K562 (cell line): ENCODE data around the gene AFF3. TPM values are rescaled to one million over a fixed set of nuclear protein-coding genes. Genes with fewer than 3 reads are reported as not detected.

Experiments used
- ARID1B ChIP-seq: fragments of 450-650 bp; IDR thresholded peaks from 2 replicates; pipeline ENCODE4 v1.6.1; 2016; ENCODE audit warnings: antibody characterized with exemption, mild to moderate bottlenecking, inconsistent platforms
- CEBPB ChIP-seq: fragments of 450-650 bp; IDR thresholded peaks from 2 replicates; pipeline ENCODE4 v1.6.1; 2016; ENCODE audit warnings: missing genetic modification characterization, missing compliant biosample characterization
- EP300 ChIP-seq: IDR thresholded peaks from 2 replicates; pipeline ENCODE4 v1.6.1; 2012; ENCODE audit warnings: low read length, improper control_type of control experiment
- PCBP2 ChIP-seq: fragments of 200-400 bp; formaldehyde crosslinking; IDR thresholded peaks from 2 replicates; pipeline ENCODE4 v1.6.1; 2018; ENCODE audit warnings: low read length, low read depth, mild to moderate bottlenecking, moderate library complexity; ENCODE audit not compliant: poor library complexity, severe bottlenecking
- RBM25 ChIP-seq: fragments of 200-400 bp; formaldehyde crosslinking; IDR thresholded peaks from 2 replicates; pipeline ENCODE4 v1.6.1; 2018; ENCODE audit warnings: low read length, low read depth, moderate library complexity; ENCODE audit not compliant: severe bottlenecking
- SMAD4 ChIP-seq: fragments of 250-450 bp; sonication (Bioruptor Pico); conservative IDR thresholded peaks from 2 replicates; pipeline ENCODE4 v1.8.0; 2021; ENCODE audit warnings: inconsistent platforms, mild to moderate bottlenecking, moderate library complexity
- SP2 ChIP-seq: IDR thresholded peaks from 2 replicates; pipeline ENCODE4 v1.6.1; 2011; ENCODE audit warnings: mild to moderate bottlenecking, low read depth, low read length, moderate library complexity; ENCODE audit not compliant: poor library complexity, severe bottlenecking; ENCODE audit errors: extremely low read depth
- TEAD4 ChIP-seq, 2 experiments: sonication (generic) in 1 of 2; formaldehyde crosslinking in 1 of 2; IDR thresholded peaks; 2 replicates each; pipeline versions ENCODE4 v1.6.1 to v1.8.0; 2012 to 2022; ENCODE audit warnings: borderline replicate concordance in 1 of 2, inconsistent platforms in 1 of 2, low read length in 1 of 2, mild to moderate bottlenecking in 1 of 2, missing genetic modification reagents in 1 of 2
- ZC3H11A ChIP-seq: IDR thresholded peaks from 2 replicates; pipeline ENCODE4 v1.6.1; 2012; ENCODE audit warnings: low read depth, low read length, improper control_type of control experiment
- ZNF133 ChIP-seq: fragments of 250-450 bp; sonication (Bioruptor Pico); IDR thresholded peaks from 2 replicates; pipeline ENCODE4 v1.4.0; 2020; ENCODE audit warnings: mild to moderate bottlenecking
- ZNF311 ChIP-seq: fragments of 250-450 bp; sonication (Bioruptor Pico); IDR thresholded peaks from 2 replicates; pipeline ENCODE4 v1.4.0; 2020; ENCODE audit warnings: mild to moderate bottlenecking, moderate library complexity
- polyA plus RNA-seq, 8 experiments: library from polyadenylated mRNA; depleted of rRNA in 4 of 8; stranded (reverse) in 5 of 8; unstranded in 3 of 8; fragments of >200 nt; fragmentation: Nextera tagmentation in 2 of 8; fragmentation: Illumina TruSeq in 1 of 8; extraction: Ambion mirVana in 2 of 8; extraction: Trizol in 1 of 8; gene quantifications; 2 replicates each; pipeline versions ENCODE4 v1.2.1 to v1.2.3, GENCODE V29; 2011 to 2014; ENCODE audit warnings: inconsistent platforms in 1 of 8, missing spikeins in 1 of 8
- total RNA-seq, 7 experiments: library from RNA; depleted of rRNA in 6 of 7; stranded (reverse); fragments of >200 nt in 6 of 7; fragmentation: Illumina TruSeq in 2 of 7; extraction: Trizol in 2 of 7; gene quantifications; 2 replicates each; pipeline versions ENCODE4 v1.2.1 to v1.2.3, GENCODE V29; 2011 to 2021; ENCODE audit warnings: low replicate concordance in 1 of 7
- TF ChIP-seq, protein P1 (sequence below): sonication (generic); formaldehyde crosslinking; IDR thresholded peaks from 2 replicates; pipeline ENCODE4 v1.8.0; 2022; ENCODE audit warnings: mild to moderate bottlenecking, missing genetic modification reagents, borderline replicate concordance
- TF ChIP-seq, protein P2 (sequence below), 3 experiments: IDR thresholded peaks in 2 of 3; conservative IDR thresholded peaks in 1 of 3; 2 replicates each; pipeline ENCODE4 v1.5.1; 2011 to 2012; ENCODE audit warnings: low read length in 3 of 3, mild to moderate bottlenecking in 3 of 3, control low read depth in 2 of 3, improper control_type of control experiment in 1 of 3, inconsistent platforms in 1 of 3, low read depth in 1 of 3, mixed read lengths in 1 of 3, moderate library complexity in 1 of 3; ENCODE audit not compliant: insufficient read depth in 2 of 3
- TF ChIP-seq, protein P3 (sequence below): fragments of 250-450 bp; sonication (Bioruptor Pico); IDR thresholded peaks from 2 replicates; pipeline ENCODE4 v1.8.0; 2022; ENCODE audit warnings: moderate library complexity, mild to moderate bottlenecking, inconsistent platforms
- TF ChIP-seq, protein P4 (sequence below): sonication (generic); formaldehyde crosslinking; IDR thresholded peaks from 2 replicates; pipeline ENCODE4 v1.8.0; 2022; ENCODE audit warnings: mild to moderate bottlenecking, missing genetic modification reagents
- TF ChIP-seq, protein P5 (sequence below): fragments of 450-650 bp; formaldehyde crosslinking; IDR thresholded peaks from 2 replicates; pipeline ENCODE4 v1.4.0; 2022; ENCODE audit warnings: missing genetic modification characterization
- TF ChIP-seq, protein P6 (sequence below), 2 experiments: fragments of 450-650 bp in 1 of 2; sonication (generic) in 1 of 2; formaldehyde crosslinking in 1 of 2; IDR thresholded peaks in 1 of 2; conservative IDR thresholded peaks in 1 of 2; 2 replicates each; pipeline versions ENCODE4 v1.6.1 to v1.8.1; 2016 to 2023; ENCODE audit warnings: mild to moderate bottlenecking in 2 of 2, moderate library complexity in 2 of 2, inconsistent platforms in 1 of 2, missing genetic modification reagents in 1 of 2

The AFF3 gene
- total and polyA plus RNA-seq, 9 of the 15 experiments (the other 6 are each of a cell fraction or from before 2014, with no cell fraction given), result 0.02 to 0.11 TPM; not detected in 7

DNA sequence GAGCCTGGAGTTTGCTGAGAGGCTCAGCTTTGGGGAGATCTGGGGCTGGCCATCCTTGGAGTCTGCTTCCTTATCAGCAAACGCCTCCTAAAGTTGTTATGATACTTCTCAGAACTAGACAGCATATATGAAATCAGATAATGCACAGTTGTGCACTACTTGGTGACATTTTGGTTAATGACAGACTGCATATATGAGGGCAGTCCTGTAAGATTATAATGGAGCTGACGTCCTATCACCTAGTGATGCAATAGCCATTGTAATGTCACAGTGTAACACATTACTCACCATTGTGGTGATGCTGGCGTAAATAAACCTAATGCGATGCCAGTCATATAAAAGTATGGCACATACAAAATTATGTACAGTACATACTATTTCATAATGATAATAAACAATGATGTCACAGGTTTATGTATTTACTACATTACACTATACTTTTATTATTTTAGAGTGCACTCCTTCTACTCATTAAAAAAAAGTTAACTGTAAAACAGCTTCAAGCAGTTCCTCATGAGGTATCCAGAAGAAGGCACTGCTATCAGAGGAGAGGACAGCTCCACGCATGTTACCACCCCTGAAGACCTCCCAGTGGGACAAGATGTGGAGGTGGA is 354.5 kb downstream of the AFF3 start (continued):
- TF ChIP-seq, protein P1, sequence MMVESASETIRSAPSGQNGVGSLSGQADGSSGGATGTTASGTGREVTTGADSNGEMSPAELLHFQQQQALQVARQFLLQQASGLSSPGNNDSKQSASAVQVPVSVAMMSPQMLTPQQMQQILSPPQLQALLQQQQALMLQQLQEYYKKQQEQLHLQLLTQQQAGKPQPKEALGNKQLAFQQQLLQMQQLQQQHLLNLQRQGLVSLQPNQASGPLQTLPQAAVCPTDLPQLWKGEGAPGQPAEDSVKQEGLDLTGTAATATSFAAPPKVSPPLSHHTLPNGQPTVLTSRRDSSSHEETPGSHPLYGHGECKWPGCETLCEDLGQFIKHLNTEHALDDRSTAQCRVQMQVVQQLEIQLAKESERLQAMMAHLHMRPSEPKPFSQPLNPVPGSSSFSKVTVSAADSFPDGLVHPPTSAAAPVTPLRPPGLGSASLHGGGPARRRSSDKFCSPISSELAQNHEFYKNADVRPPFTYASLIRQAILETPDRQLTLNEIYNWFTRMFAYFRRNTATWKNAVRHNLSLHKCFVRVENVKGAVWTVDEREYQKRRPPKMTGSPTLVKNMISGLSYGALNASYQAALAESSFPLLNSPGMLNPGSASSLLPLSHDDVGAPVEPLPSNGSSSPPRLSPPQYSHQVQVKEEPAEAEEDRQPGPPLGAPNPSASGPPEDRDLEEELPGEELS (CRISPR knock-in tag), result no peak
- TF ChIP-seq, protein P2, sequence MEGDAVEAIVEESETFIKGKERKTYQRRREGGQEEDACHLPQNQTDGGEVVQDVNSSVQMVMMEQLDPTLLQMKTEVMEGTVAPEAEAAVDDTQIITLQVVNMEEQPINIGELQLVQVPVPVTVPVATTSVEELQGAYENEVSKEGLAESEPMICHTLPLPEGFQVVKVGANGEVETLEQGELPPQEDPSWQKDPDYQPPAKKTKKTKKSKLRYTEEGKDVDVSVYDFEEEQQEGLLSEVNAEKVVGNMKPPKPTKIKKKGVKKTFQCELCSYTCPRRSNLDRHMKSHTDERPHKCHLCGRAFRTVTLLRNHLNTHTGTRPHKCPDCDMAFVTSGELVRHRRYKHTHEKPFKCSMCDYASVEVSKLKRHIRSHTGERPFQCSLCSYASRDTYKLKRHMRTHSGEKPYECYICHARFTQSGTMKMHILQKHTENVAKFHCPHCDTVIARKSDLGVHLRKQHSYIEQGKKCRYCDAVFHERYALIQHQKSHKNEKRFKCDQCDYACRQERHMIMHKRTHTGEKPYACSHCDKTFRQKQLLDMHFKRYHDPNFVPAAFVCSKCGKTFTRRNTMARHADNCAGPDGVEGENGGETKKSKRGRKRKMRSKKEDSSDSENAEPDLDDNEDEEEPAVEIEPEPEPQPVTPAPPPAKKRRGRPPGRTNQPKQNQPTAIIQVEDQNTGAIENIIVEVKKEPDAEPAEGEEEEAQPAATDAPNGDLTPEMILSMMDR (IDR thresholded peaks at IDR 0.05 in 2 of 3, conservative IDR thresholded peaks at IDR 0.05 in 1 of 3; ENCODE audit: insufficient read depth in 2 of 3, low read depth in 1 of 3, low read length in 3 of 3), result no peak
- no peak for TF ChIP-seq ZNF311
- no peak for TF ChIP-seq ZC3H11A
- TF ChIP-seq SMAD4 (CRISPR knock-in tag), result peak; percentile 72
- TF ChIP-seq, protein P3, sequence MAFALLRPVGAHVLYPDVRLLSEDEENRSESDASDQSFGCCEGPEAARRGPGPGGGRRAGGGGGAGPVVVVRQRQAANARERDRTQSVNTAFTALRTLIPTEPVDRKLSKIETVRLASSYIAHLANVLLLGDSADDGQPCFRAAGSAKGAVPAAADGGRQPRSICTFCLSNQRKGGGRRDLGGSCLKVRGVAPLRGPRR (CRISPR knock-in tag), result no peak
- TF ChIP-seq RBM25, result no peak
- TF ChIP-seq ARID1B, result peak; percentile 47; the same call in 1 of the 2 replicates
- peak; percentile 92 for TF ChIP-seq CEBPB (tag)
- TF ChIP-seq SP2, result no peak
- peak; percentile 65; the same call in 1 of the 2 replicates for TF ChIP-seq TEAD4 (IDR thresholded peaks at IDR 0.05; ENCODE audit: low read length)
- TF ChIP-seq TEAD4 (CRISPR knock-in tag; IDR thresholded peaks at IDR 0.05; ENCODE audit: borderline replicate concordance), result no peak
- TF ChIP-seq, protein P4, sequence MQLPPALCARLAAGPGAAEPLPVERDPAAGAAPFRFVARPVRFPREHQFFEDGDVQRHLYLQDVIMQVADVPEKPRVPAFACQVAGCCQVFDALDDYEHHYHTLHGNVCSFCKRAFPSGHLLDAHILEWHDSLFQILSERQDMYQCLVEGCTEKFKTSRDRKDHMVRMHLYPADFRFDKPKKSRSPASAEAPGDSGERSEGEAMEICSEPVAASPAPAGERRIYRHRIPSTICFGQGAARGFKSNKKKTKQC (CRISPR knock-in tag), result no peak
- TF ChIP-seq EP300, result 0 out of 2 replicates have a peak, but pooled peaks have one; percentile 11
- TF ChIP-seq, protein P5, sequence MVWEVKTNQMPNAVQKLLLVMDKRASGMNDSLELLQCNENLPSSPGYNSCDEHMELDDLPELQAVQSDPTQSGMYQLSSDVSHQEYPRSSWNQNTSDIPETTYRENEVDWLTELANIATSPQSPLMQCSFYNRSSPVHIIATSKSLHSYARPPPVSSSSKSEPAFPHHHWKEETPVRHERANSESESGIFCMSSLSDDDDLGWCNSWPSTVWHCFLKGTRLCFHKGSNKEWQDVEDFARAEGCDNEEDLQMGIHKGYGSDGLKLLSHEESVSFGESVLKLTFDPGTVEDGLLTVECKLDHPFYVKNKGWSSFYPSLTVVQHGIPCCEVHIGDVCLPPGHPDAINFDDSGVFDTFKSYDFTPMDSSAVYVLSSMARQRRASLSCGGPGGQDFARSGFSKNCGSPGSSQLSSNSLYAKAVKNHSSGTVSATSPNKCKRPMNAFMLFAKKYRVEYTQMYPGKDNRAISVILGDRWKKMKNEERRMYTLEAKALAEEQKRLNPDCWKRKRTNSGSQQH (CRISPR knock-in tag), result no peak
- TF ChIP-seq PCBP2, result no peak
- TF ChIP-seq, protein P6, sequence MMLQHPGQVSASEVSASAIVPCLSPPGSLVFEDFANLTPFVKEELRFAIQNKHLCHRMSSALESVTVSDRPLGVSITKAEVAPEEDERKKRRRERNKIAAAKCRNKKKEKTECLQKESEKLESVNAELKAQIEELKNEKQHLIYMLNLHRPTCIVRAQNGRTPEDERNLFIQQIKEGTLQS (IDR thresholded peaks at IDR 0.05), result peak; percentile 92
- TF ChIP-seq, protein P6 (CRISPR knock-in tag; conservative IDR thresholded peaks at IDR 0.05), result no peak
- TF ChIP-seq ZNF133 (CRISPR knock-in tag), result no peak
